Activated naive CD4-positive, alpha-beta T cell treated with anti-CD3 and anti-CD28 coated beads, Interleukin-2, amount 10 ng/mL, durations not matched to agents 7 days and 5 days (primary cell): ENCODE data around the gene ACY1.

Experiments
- CTCF ChIA-PET: fragments of 350-600 bp; sonication (Branson Sonifier 250); formaldehyde crosslinking; loops from one replicate; lab custom pipeline; 2021; ENCODE audit warnings: antibody characterized with exemption; lab: Charles Lee
- DNase-seq: peaks from one replicate; pipeline ENCODE4 v3.0.0-alpha.2; 2020
- H3K27ac Mint-ChIP-seq: one replicate; pipeline ENCODE4 v1.8.0; 2021; ENCODE audit warnings: mild to moderate bottlenecking, moderate library complexity, mixed read lengths
- H3K27me3 Mint-ChIP-seq: one replicate; pipeline ENCODE4 v1.8.0; 2021; ENCODE audit warnings: mild to moderate bottlenecking, mixed read lengths
- H3K36me3 Mint-ChIP-seq: one replicate; pipeline ENCODE4 v1.8.0; 2021; ENCODE audit warnings: mixed read lengths
- H3K4me1 Mint-ChIP-seq: one replicate; pipeline ENCODE4 v1.8.0; 2021; ENCODE audit warnings: mixed read lengths
- H3K4me3 Mint-ChIP-seq: one replicate; pipeline ENCODE4 v1.8.0; 2021; ENCODE audit warnings: mild to moderate bottlenecking, moderate library complexity, mixed read lengths
- H3K9me3 Mint-ChIP-seq: one replicate; pipeline ENCODE4 v1.8.0; 2021; ENCODE audit warnings: mixed read lengths

The ACY1 gene

DNA sequence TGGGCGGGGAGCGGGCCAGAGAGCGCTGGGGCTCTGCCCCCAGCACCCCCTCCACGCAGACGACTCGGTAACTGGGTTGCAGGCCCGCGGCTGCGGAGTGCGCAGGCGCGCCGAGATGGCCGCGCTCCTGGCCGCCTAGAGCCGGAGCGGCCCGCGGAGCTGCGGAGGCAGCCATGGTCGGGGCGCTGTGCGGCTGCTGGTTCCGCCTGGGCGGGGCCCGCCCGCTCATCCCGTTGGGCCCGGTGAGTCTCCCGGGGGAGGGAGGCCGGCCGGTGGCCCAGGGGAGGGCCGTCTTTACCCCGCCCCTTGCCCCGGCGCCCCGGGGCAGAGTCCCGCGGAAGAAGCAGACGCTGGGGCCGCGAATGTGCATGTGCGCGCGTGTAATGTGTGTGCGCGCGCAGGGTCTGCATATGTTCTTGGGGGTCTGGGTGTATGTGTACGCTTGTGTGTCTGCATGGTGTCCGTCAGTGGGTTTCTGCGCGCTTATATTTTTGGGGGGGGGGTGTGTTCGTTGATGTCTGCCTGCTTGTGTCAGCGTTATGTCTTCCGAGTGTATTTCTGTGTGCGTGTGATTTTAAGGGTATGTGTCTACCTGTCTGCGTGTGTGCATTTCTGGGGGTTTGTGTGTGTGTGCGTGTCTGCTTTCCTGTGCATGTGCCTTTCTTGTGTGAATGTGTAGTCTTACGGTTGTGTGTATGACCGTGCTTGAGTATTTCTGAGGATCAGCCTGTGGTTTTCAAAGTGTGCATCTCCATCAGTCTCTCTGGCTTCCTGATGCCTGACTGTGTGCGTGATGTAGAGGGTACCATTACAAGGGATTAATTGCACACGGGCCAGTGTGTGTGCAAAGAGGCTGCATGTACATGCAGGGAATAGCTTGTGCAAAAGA, 8.1 kb upstream of the ACY1 start, which contains the start of gene ABHD14A:
Gene ABHD14A, plus strand, starts transcription at position 102 of the 889 bp plus-strand sequence. Its CDS starts 72 bp downstream, at position 174.
- no peaks in the 10 kb centered on the region for H3K27me3 Mint-ChIP-seq
- peak within 1 kb of the TSS; percentile 90 for H3K27ac Mint-ChIP-seq
- H3K36me3 Mint-ChIP-seq: peaks cover 2% of the 10 kb centered on the region
- no peaks in the 10 kb centered on the region for H3K9me3 Mint-ChIP-seq
- CTCF ChIA-PET: interaction anchor here (0.7 to 2.8 kb wide), 6 partner anchors 8 to 78 kb away, joined by 3 to 25 read pairs (median 8); partner anchors contain the start of genes ACY1, PARP3 and RRP9
- DNase-seq: peak; percentile 80
- H3K4me1 Mint-ChIP-seq: peaks cover 42% of the 10 kb centered on the region
- H3K4me3 Mint-ChIP-seq: peak within 1 kb of the TSS; percentile 95

DNA sequence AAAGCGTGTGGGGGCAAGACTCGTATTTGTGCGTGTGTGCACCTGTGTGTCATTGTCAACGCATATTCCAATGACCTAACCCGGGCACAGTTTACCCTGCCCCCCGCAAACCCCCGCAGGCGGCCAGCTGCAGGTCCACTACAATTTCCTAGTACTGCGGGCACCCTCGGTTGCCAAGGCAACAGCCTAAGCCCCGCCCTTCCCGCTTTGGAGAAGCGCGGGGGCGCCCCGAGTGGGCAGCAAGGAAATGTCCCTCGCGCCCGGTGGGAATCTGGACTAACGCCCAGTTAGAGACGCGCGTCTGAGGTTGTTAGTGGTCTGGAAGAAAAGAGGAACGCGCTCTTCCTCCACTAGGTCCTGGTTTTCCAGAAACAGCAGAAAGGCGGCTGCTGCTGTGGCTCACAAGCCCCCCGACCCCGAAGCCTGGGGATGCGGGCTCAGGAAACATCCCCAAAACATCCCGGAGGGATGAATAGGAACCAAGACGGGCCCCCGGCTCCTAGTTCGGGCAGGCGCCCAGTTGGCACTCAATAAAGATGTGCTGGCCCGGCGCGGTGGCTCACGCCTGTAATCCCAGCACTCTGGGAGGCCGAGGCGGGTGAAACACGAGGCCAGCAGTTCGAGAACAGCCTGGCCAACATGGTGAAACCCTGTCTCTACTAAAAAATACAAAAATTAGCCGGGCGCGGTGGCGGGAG, 7.3 kb upstream of the ACY1 start:
- Mint-ChIP-seq H3K4me3 (peak overlapping the region; percentile 75), H3K36me3 (peaks cover 4% of the 10 kb centered on the region), H3K27me3 (no peaks in the 10 kb centered on the region), H3K27ac (peak overlapping the region; percentile 68), H3K9me3 (no peaks in the 10 kb centered on the region), H3K4me1 (peaks cover 46% of the 10 kb centered on the region)
- DNase-seq: peak; percentile 52
- CTCF ChIA-PET: no interaction called here

DNA sequence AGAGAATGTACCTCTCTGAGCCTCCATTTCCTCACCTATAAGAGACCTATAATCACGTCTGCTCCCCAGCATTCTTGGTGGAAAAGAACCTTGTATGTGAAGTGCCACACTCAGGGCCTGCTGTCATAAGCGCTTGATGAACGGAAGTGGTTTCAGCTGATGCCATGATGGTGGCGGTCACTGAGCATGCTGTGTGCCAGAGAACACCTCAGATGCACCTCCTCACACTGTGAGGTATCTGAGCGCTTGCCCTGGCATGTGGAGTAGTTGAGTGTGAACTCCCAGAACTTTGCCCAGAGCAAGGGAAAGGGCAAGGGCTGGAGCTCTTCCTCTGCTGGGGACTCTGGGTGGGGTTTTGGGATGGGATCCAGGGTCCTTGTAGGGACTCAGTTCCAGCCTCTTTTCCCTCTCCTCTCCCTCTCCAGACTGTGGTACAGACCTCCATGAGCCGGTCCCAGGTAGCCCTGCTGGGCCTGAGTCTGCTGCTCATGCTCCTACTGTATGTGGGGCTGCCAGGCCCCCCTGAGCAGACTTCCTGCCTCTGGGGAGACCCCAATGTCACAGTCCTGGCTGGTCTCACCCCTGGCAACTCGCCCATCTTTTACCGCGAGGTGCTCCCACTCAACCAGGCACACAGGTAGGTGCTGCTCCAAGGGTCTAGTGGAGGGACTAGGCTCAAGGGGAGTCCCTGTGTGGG, 5.7 kb upstream of the ACY1 start:
- DNase-seq: peak; percentile 53
- Mint-ChIP-seq H3K27me3 (no peaks in the 10 kb centered on the region), H3K4me3 (no peak overlapping the region), H3K9me3 (no peaks in the 10 kb centered on the region), H3K27ac (peak overlapping the region; percentile 83), H3K36me3 (peaks cover 7% of the 10 kb centered on the region), H3K4me1 (peaks cover 53% of the 10 kb centered on the region)
- CTCF ChIA-PET: no interaction called here

DNA sequence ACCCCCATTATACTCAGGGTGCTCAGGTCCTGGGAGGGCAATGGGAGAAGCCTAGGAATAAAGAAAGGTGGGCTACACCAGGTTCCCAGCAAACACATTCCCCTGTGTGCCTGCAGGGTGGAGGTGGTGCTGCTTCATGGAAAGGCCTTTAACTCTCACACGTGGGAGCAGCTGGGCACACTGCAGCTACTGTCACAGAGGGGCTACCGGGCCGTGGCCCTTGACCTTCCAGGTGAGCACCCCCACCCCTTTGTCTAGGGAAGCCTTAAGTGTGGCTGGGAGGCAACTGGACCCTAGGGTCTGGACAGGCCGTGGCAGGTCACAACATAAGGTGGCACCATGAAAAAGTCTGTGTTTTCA, 5.2 kb upstream of the ACY1 start:
- Mint-ChIP-seq H3K27me3 (no peaks in the 10 kb centered on the region), H3K4me3 (no peak overlapping the region), H3K9me3 (no peaks in the 10 kb centered on the region), H3K4me1 (peaks cover 57% of the 10 kb centered on the region), H3K36me3 (peaks cover 7% of the 10 kb centered on the region), H3K27ac (no peak overlapping the region)
- DNase-seq: no peak
- CTCF ChIA-PET: no interaction called here

DNA sequence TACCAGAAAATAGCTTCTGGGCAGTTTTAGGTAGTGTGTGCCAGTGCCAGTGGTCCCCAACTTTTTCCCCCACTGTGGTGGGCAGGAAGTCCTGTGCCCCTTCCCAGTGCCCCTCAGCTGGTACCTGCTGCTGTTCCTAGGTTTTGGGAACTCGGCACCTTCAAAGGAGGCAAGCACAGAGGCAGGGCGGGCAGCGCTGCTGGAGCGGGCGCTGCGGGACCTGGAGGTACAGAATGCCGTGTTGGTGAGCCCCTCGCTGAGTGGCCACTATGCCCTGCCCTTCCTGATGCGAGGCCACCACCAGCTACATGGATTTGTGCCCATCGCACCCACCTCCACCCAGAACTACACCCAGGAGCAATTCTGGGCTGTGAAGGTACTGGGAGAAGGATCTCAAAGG, 3.1 kb upstream of the ACY1 start:
- no peaks in the 10 kb centered on the region for H3K27me3 Mint-ChIP-seq
- H3K4me1 Mint-ChIP-seq: peaks cover 55% of the 10 kb centered on the region
- no peak overlapping the region for H3K27ac Mint-ChIP-seq
- CTCF ChIA-PET: no interaction called here
- H3K36me3 Mint-ChIP-seq: peaks cover 5% of the 10 kb centered on the region
- DNase-seq: no peak
- H3K4me3 Mint-ChIP-seq: no peak overlapping the region
- H3K9me3 Mint-ChIP-seq: no peaks in the 10 kb centered on the region

DNA sequence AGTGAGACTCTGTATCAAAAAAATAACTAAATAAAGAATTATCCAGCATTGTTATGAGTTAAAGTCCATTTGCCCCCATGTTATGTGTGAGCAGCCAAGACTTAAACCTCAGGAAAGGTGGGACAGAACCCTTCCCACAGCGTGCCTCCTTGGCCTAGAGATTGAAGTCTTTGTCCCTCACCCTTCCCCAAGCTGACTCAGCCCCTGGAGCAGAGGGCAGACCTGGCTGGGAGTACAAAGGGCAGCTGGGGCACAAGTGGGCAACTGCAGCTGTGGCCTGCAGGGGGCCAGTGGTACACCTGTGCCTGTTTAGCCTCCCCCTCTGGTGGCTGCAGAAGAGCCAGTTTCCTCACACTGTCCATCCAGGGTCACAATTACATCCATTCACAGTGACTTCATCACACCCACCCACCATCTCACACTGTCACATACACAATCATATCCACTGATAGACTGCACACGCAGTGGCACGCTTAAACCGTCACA, 940 bp upstream of the ACY1 start:
- peak overlapping the region; percentile 98 for H3K4me3 Mint-ChIP-seq
- no peaks in the 10 kb centered on the region for H3K27me3 Mint-ChIP-seq
- H3K9me3 Mint-ChIP-seq: no peaks in the 10 kb centered on the region
- peaks cover 37% of the 10 kb centered on the region for H3K4me1 Mint-ChIP-seq
- H3K27ac Mint-ChIP-seq: peak overlapping the region; percentile 95
- DNase-seq: peak; percentile 53
- peaks cover 5% of the 10 kb centered on the region for H3K36me3 Mint-ChIP-seq
- CTCF ChIA-PET: interaction anchor here (0.6 to 2.8 kb wide), 8 partner anchors 8 to 75 kb away, joined by 3 to 25 read pairs (median 6); partner anchors contain the start of genes ABHD14A, ABHD14B, RPL29 and RRP9

DNA sequence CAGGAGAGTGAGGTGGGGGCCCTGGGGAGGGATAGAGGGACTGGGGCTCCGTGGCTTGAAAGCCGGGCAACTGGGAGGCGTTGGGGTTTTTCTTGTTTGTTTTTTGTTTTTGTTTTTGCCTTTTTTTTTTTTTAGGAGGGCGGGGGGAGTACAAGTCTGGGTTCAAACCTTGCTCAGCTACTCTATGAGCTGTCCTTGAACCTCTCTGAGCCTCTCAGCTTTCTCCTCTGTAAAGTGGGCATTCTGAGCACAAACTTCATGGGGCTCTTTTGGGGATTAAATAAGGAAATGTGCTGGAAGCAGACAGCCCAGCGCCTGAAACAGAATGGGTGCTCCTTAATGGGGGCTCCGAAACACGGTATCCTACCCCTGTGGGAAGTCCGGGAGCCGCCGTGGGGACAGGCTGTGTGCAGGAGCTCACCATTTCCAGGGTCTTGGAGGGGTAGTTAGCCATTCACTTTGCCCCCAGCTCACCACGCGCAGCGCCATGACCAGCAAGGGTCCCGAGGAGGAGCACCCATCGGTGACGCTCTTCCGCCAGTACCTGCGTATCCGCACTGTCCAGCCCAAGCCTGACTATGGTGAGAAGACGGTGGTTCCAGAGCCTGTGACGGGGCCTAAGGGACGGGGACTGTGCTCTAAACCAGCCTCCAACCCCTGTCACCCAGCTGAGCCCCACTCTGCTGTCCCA, 388 bp downstream of the ACY1 start:
- Mint-ChIP-seq H3K36me3 (peaks cover 5% of the 10 kb centered on the region), H3K9me3 (no peaks in the 10 kb centered on the region), H3K27me3 (no peaks in the 10 kb centered on the region), H3K4me3 (peak overlapping the region; percentile 98), H3K27ac (peak overlapping the region; percentile 95), H3K4me1 (peaks cover 31% of the 10 kb centered on the region)
- no peak for DNase-seq
- CTCF ChIA-PET: interaction anchor here (1.1 to 2.8 kb wide), 6 partner anchors 8 to 68 kb away, joined by 3 to 25 read pairs (median 8); partner anchors contain the start of genes ABHD14A and ABHD14B

DNA sequence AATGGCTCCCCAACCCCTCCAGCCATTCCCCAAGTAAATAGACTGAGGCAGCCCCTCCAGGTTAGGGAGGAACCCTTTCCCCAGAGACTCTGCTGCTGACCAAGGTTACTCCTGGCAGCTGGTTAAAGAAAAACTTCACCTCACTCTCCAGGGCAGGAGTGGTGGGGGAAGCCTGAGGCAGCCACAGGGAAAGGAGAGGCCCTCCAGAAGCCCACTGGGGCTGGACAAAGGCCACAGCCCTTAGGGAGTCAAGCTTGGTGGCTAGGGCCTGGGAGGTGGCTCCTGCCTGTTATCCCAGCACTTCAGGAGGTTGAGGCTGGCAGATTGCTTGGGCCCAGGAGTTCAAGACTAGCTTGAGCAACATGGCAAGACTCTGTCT, 923 bp downstream of the ACY1 start:
- Mint-ChIP-seq H3K36me3 (peaks cover 5% of the 10 kb centered on the region), H3K4me3 (peak overlapping the region; percentile 46), H3K4me1 (peaks cover 31% of the 10 kb centered on the region), H3K27me3 (no peaks in the 10 kb centered on the region), H3K27ac (no peak overlapping the region), H3K9me3 (no peaks in the 10 kb centered on the region)
- CTCF ChIA-PET: interaction anchor here (1.2 to 2.8 kb wide), 3 partner anchors 11 to 68 kb away, joined by 3 to 14 read pairs (median 5); partner anchors contain the start of gene ABHD14B
- DNase-seq: no peak

DNA sequence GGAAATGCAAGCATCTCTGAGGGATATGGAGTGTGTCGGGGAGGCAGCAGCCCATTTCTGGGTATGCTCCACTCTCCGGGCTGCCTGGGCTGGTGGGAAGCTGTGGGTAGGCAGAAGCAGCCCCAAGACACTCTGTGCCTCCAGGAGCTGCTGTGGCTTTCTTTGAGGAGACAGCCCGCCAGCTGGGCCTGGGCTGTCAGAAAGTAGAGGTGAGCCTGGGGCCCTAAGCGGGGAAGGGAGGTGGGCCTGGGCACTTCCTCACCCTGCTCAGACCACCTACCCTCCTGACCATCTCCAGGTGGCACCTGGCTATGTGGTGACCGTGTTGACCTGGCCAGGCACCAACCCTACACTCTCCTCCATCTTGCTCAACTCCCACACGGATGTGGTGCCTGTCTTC, 1.7 kb downstream of the ACY1 start:
- Mint-ChIP-seq H3K4me1 (peaks cover 31% of the 10 kb centered on the region), H3K36me3 (peaks cover 5% of the 10 kb centered on the region), H3K27me3 (no peaks in the 10 kb centered on the region), H3K4me3 (peak overlapping the region; percentile 13), H3K9me3 (no peaks in the 10 kb centered on the region), H3K27ac (no peak overlapping the region)
- no peak for DNase-seq
- CTCF ChIA-PET: interaction anchor here (1.2 kb wide), 1 partner anchor 12 kb away, joined by 5 read pairs; the partner anchor contains the start of gene ABHD14B

DNA sequence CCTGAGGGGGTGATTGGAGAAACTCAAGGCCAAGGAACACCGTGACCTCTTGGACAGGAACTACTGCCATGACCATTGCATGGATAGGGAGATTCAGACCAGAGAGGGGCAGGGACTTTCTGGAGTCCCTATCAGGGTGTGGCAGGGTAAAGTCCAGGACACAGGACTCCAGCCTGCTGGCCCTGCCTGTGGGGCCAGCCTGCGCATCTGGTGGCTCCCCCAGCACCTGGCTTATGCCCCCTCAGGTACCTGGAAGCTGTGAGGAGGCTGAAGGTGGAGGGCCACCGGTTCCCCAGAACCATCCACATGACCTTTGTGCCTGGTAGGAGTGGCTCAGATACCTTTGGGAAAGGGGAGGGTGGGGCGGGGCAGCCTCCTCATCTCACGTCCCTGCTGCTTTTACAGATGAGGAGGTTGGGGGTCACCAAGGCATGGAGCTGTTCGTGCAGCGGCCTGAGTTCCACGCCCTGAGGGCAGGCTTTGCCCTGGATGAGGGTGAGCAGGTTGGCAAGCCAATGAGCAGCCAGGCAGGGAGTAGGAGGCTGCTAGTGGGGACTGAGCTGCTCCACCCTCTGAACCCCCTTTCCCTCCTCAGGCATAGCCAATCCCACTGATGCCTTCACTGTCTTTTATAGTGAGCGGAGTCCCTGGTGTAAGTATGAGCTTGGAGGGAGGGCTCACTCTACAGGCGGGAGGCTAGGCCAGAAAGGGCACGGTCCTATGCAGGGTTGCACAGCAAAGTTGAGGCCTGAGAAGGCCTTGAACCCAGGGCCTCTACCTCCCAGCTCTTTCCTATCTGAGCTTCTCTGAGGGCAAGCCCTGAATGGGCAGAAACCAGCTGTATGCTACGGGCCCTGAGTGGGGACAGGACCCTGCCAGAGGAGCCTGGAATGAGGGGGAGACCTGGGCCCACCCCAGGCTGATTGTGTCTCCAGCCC, 2.9 kb downstream of the ACY1 start:
- Mint-ChIP-seq H3K9me3 (no peaks in the 10 kb centered on the region), H3K27me3 (no peaks in the 10 kb centered on the region), H3K4me1 (peaks cover 29% of the 10 kb centered on the region), H3K36me3 (peaks cover 5% of the 10 kb centered on the region), H3K4me3 (no peak overlapping the region), H3K27ac (no peak overlapping the region)
- CTCF ChIA-PET: interaction anchor here (0.6 to 1.2 kb wide), 2 partner anchors 15 to 67 kb away, joined by 3 read pairs; no protein-coding TSS in a partner anchor
- DNase-seq: no peak

DNA sequence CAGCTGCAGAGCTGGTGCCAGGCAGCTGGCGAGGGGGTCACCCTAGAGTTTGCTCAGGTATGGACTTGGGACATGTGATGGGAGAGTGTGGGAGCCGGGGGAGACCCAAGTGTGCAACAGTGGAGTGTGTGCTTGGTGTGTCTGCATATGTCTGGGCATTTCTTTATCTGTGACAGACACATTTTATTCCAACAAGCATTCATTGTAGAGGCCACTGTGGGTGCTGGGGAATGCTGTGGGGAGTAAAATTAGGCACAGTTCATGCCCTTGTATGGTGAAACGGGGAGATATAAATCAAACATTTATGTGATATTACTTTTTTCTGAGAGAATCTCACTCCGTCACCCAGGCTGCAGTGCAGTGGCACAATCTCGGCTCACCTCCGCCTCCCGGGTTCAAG, 4.2 kb downstream of the ACY1 start:
- peaks cover 24% of the 10 kb centered on the region for H3K4me1 Mint-ChIP-seq
- H3K4me3 Mint-ChIP-seq: no peak overlapping the region
- H3K27ac Mint-ChIP-seq: peak overlapping the region; percentile 64

DNA sequence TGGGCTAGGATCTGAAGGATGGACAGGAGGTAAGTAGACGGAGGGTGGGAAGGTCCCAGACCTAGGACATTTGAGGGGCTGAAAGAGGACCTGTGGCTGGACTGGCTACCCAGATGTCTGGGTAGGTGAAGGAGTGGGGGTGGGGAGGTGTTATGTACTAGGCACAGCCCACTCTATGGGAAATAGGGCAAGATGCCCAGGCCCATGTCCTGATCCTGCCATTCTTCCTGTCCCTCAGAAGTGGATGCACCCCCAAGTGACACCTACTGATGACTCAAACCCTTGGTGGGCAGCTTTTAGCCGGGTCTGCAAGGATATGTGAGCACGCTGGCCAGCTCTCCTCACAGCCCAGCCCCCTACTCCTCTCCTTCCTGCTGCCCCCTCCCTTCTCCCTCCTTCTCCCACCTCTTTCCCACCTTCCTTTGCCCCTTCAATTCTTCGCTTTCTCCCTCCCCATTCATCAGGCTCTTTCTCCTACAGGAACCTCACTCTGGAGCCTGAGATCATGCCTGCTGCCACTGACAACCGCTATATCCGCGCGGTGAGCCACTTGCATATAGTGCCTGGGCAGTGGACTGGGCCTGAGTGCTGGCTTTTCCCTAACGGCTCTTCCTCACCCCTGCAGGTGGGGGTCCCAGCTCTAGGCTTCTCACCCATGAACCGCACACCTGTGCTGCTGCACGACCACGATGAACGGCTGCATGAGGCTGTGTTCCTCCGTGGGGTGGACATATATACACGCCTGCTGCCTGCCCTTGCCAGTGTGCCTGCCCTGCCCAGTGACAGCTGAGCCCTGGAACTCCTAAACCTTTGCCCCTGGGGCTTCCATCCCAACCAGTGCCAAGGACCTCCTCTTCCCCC, 5.2 kb downstream of the ACY1 start:
- CTCF ChIA-PET: no interaction called here
- peak overlapping the region; percentile 26 for H3K27ac Mint-ChIP-seq
- no peak for DNase-seq
- no peak overlapping the region for H3K4me3 Mint-ChIP-seq
- no peaks in the 10 kb centered on the region for H3K9me3 Mint-ChIP-seq
- peaks cover 24% of the 10 kb centered on the region for H3K4me1 Mint-ChIP-seq
- no peaks in the 10 kb centered on the region for H3K27me3 Mint-ChIP-seq
- H3K36me3 Mint-ChIP-seq: peaks cover 19% of the 10 kb centered on the region

More for the DNA sequence above, 4.2 kb downstream of the ACY1 start:
- Mint-ChIP-seq H3K36me3 (peaks cover 11% of the 10 kb centered on the region), H3K27me3 (no peaks in the 10 kb centered on the region), H3K9me3 (no peaks in the 10 kb centered on the region)
- no peak for DNase-seq
- CTCF ChIA-PET: interaction anchor here (1.2 kb wide), 1 partner anchor 65 kb away, joined by 3 read pairs; no protein-coding TSS in a partner anchor
